GM18507 (cell line): Measurements from ENCODE around the gene EIF2S1.
"Not testable (repeated sequence)": the region's sequence is repeated elsewhere in the genome, so short reads cannot be mapped to it uniquely, and the experiment has no call there.

Experiments
- DNase-seq: peaks from one replicate; pipeline ENCODE4 v3.0.0; 2011; ENCODE audit warnings: low read depth; ENCODE audit not compliant: insufficient read length; ENCODE audit errors: extremely low spot score
- FAIRE-seq: peaks from 2 replicates; lab custom pipeline; 2011; peaks lifted over from hg19 to GRCh38; lab: Jason Lieb, UNC

The EIF2S1 gene

DNA sequence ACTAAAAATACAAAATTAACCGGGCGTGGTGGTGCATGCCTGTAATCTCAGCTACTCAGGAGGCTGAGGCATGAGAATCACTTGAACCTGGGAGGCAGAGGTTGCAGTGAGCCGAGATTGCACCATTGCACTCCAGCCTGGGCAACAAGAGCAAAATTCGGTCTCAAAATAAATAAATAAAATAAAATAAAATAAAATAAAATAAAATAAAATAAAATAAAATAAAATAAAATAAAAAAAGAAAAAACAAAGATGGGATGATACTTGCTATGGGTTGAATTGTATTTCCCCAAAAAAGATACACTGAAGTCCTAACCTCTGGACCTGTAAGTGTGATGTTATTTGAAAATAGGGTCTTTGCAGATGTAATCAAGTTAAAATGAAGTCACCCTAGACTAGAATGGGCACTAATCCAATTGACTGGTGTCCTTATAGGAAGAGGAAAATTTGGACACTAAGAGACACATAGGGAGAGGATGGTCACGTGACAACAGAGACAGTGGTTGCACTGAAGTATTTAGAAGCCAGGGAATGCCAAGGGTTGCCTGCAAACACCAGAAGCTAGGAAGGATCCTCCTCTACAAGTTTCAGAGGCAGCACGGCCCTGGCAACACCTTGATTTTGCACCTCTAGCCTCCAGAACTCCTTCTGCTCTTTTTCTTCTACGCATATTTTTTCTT is 48.1 kb downstream of the EIF2S1 start:
- FAIRE-seq, DNase-seq: not testable (repeated sequence)

DNA sequence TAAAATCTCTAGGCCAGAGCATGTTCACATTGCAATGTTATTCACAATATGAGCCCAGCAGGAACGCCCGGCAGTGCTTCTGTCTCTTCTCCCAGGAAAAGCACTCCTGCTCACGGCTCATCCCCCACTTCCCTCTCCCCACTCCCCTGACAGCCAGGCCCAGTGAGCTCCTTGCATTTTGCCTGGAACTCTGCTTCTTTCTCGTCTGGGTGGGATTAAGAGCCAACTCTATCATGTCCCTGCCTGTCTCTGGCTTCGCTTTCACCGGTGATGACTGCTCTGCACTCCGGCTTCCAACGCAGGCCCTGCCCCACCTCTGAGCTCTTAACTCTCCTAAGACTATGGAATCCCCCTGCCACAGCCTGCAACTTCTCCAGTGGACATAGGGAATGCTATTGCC is 49.3 kb downstream of the EIF2S1 start:
- DNase-seq (no peak), FAIRE-seq (no peak)

DNA sequence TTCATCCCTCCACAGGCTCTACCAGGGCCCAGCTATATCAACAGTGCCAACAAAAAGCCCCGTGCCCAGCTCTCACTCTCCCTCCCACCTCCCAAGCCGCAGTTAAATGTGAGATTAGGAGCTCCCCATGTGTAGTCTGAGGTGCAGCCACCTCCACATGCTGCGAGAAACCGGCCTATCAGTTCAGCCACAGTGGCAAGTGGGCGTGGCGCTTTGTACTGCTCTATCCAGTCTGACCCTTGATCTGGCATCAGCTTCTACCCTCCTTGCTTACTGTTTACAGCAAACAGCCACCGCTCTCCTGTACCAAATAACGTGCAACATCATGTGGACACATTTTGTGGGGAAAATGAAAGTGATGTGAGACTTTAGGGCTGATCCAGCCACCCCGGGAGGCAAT is 50.2 kb downstream of the EIF2S1 start:
- FAIRE-seq (no peak), DNase-seq (no peak)

DNA sequence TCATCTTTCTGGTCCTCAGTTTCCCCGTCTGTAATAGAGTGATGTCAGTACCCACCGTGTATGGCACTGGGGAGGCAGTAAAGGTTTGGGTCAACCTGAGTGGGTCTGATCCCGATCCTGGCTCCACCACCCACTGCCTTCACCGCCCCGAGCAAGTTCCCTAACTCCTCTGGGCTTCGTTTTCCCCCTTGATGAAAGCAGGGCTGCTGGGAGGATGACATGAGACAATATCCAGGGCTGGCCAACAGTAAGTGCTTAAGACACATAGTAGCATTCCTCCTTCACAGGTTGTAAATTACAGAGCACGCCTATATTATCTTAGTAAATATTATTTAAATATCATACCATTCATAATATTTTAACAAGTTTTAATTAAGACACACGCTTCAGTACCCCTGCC is 51.2 kb downstream of the EIF2S1 start:
- FAIRE-seq (no peak), DNase-seq (no peak)

DNA sequence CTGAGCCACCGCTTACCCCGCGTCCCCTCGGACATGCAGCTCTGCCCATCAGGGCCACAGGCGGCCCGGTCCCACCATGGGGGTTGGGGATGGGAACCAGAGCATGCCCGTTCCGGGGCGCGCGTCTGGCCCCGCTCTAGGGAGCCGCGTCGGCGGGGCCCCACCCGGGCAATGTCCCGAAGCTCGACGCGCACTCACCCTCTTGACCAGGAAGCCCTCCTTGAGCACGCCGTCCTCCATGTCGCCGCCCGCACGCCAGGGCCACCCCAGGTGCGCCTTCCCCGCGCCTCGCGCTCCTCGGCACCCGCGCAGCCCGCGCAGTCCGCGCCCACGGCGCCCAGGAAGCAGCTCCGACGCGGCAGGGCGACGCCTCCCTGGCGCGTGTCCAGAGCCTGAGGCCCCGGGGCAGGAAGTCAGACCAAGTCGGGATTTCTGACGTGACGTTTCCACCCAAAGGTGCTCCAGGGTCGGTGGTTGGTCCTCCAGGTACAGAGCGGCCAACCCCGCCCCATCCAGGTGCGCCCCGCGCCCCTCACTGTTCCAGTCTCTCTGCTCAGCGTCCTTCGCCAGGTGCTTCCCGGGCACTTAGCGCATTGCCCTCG is 51.8 kb downstream of the EIF2S1 start, which contains the start of gene PLEK2:
TSS of gene PLEK2 (minus strand) at position 346 of the 602 bp plus-strand sequence. CDS start at position 240, 106 bp downstream.
- no peak for FAIRE-seq
- DNase-seq: no peak

DNA sequence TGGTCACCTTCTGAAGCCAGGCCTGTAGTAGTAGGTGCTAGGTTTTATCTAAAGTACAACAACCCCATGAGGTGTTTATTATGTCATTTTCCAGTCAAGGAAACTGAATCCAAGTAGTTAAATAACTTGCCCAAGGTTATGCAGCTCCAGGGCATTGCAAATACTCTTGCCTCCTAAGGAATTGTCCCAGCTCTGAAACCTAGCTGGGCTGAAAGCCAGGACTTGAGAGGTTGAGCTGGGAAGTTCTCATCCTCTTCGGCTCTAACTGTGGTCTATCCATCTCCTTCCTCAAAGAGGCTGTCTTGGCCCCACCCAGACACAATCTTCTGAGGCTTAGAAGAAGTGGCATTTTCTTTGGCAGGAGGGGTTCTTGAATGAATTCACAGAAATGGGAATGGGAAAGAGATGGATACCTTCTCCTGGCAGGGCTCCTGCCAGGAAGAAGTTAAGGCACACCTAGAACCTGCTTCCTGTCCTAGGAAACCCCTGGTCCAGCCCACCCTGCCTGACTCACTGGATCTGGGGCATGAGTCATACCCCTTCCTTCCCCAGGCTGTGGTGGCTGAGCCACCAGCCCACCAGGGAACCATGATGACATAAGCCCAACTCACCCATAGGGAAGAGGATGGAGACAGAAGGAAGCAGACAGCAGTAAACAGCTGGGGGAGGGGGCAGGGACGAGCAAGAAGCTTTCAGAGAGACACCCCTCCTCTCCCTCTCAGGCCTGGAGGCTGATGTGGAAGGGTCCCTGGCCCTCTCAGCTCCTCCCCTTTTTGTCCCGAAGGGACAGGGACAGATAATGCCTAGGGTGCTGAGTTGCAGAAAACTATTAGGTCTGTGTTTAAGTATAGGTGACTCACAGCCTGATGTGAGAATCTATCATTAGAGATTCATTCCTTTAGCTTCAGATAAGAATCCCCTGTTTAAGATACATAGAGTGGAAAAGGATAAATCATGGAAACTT is 54.0 kb downstream of the EIF2S1 start:
- DNase-seq (no peak), FAIRE-seq (no peak)

DNA sequence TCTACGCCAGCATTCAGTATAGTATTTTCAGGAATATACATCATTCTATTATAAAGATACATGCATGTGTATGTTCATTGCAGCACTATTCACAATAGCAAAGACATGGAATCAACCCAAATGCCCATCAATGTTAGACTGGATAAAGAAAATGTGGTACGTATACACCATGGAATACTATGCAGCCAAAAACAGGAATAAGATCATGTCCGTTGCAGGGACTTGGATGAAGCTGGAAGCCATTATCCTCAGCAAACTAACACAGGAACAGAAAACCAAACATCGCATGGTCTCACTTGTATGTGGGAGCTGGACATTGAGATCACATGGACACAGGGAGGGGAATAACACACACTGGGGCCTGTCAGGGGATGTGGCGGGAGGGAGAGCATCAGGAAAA is 55.5 kb downstream of the EIF2S1 start:
- not testable (repeated sequence) for FAIRE-seq, DNase-seq

DNA sequence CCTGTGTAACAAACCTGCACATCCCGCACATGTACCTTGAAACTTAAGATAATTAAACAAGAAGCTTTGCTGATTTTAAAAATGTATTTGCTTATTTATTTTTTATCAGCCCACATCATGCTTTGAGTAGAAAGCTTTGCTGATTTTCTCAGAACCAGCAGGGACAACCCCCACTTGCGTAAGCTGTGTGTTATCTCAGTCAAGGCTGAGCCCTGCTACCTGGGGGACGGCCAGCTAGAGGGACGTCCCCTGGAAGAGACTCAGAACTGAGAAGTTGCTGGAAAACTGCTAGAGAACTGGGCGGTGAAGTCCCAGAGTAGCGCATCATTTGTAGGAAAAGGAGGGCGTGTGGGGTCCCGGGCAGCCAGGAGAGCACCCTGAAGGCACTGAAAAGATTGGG is 56.0 kb downstream of the EIF2S1 start:
- FAIRE-seq: no peak
- no peak for DNase-seq

DNA sequence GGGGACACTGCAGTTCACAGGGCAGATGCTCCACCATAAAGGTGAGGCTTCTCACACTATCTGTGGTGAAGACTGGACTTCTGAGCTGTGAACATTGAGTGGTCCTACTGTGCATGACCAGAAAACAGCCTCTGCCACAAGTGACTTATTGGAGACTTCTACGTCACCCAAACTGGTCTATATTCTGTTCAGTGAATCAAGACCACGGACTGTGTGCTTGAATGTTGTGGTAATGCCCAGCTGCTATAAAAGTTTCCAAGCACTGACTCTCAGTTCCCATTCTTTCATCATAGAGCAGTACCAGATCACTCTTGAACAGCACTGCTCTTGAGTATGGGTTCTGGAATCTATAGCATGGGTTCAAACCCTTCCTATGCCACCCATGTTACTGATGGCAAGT is 56.7 kb downstream of the EIF2S1 start:
- no peak for DNase-seq
- no peak for FAIRE-seq

DNA sequence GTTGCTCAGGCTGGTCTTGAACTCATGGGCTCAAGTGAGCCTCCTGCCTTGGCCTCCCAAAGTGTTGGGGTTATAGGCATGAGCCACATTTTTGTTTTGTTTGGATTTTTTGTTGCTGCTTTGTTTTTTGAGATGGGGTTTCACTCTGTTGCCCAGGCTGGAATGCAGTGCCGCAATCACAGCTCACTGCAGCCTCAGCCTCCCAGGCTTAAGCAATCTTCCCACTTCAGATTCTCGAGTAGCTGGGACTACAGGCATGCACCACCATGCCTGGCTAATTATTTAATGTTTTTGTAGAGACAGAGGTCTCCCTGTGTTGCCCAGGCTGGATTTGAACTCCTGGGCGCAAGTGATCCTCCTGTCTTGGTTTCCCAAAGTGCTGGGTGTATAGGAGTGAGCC is 57.5 kb downstream of the EIF2S1 start:
- FAIRE-seq: no peak

DNA sequence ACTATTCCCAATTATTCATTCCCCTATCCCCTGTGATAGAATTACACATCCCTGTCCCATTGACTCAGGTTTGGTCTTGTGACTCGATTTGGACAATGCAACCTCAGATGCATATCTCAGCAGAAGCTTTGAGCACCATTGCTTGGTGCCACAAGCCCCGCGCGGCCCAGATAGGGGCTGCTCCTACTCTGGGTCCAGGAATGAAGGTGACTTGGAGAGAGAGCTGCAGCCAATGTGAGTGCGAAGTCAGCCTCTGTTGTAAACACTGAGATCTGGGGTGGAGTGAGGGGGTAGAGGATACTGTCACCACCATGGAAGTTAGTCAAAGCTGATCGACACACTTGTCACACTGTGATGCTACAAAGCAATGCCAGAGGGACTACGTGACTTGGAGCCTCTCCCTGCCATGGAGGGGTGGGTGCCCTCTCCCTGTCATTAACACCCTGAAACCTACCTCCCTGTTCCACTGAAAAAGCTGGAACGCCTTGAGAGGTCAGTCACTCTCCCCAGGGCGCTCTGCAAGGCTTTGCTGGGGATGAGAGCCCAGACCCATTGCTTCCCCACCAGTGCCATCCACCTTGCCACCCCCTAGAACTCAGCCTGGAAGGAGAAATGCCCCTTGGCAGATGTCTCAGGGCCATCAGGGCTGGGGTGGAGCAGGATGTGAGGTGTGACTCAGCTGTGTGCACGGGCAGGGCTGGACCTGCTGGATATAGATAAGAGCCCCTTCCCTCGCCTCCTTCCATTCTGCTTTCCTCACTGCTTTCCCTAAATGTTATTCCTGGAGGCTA is 58.5 kb downstream of the EIF2S1 start:
- FAIRE-seq (no peak), DNase-seq (no peak)

More for the DNA sequence above, 57.5 kb downstream of the EIF2S1 start:
- no peak for DNase-seq

DNA sequence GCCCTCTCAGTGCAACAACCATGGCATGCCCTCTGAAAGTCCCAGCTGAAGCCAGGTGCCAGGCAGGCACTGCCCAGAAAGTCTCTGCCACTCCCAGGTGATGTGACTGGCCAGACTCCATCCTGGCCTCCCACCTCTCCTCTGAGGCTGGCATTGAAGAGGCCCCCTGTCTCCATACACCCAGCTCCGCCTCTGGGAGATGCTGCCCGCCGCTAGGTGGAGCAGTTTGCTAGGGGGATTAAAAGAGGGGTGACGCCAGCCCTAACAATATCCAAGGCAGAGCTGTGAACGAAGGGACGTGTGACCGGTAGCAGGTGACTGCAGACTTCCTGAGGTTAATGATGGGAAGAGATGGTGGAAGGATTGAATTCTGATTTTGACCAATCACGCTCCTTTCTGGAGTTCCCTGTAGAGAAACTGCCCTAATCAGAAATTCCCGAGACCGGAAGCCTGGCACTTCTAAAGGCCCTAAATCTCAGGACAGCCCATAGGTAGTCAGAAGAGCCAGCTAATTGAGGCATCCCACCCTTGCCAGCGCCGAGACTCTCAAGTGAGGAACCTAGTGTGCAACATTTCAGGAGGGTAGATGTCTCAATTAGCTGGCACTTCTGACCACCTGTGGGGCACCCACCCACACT is 60.1 kb downstream of the EIF2S1 start:
- DNase-seq: peak; percentile 18
- FAIRE-seq: no peak

DNA sequence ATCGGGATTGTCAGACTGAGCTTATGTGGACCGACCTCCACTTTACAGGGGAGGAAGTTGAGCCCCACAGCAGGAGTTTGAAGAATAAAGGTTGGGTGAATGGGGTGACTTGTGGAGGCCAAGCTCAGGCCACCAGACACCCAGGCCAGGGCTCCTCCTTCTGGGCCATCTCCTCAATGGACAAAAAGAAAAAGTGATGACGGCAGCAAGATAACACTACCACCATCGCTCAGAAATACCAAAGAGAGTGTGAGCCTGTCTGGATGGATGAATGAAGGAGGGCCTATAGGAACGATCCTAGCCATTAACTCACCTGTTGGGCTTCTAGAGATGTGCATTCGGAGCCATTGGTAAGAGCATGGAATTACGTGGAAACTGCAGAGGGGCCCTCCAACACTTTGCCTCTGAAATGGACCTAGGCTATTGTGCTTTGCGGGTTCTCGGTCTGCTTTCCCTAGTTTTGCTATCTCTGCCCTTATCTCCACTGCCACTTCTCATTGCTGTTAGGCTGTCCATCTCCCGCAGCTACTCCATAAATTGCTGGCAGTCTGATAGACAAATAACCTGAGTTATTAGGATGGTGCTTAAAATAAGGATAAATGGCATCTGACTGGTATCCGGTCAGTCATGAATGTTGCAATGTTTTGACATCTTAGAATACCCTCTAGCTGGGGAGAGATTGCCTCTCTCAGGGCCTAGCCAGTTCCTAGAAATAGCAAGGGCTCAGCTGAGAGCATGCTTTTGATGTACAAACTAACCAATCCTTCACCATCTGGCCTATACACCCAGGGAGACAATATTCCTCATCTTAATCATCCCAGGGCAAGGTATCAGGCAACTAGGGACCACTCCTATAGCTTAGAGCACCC is 61.5 kb downstream of the EIF2S1 start:
- DNase-seq (no peak), FAIRE-seq (no peak)

DNA sequence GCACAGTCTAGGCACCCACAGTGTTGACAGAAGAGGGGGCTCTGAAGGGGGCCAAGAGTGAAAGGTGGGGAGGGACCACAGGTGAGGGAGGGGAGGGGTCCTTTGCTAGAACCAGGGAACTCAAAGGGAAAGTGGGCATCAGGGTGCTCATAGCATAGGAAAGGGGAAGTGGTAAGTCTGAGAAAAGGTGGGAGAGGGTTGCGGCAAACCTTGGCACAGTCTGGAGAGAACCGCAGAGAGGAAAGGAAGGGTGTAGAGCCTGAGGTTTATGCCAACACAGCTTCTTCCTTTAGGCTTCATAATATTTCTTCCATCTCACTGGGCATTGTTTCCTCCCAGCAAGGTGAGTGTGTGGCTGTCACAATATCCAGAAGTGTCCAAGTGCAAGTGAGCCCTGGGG is 63.3 kb downstream of the EIF2S1 start:
- DNase-seq: no peak
- FAIRE-seq: no peak

DNA sequence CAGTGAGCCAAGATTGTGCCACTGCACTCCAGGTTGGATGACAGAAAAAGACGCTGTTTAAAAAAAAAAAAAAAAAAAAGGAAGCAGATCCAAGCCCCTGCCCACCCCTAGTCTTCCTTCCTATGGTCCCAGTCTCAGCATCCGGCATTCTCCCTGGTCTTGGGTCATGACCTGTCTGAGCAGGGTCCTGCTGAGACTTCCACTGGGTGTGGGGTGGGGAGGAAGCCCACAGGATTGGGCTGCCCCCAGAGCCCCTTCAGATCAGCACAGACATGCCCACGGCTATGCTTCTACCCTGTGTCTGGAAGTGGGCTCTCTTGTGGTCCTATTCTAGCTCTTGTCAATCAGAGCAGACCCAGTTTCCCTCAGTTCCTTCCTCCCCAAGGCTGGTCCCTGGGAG is 64.4 kb downstream of the EIF2S1 start:
- FAIRE-seq (no peak), DNase-seq (no peak)

DNA sequence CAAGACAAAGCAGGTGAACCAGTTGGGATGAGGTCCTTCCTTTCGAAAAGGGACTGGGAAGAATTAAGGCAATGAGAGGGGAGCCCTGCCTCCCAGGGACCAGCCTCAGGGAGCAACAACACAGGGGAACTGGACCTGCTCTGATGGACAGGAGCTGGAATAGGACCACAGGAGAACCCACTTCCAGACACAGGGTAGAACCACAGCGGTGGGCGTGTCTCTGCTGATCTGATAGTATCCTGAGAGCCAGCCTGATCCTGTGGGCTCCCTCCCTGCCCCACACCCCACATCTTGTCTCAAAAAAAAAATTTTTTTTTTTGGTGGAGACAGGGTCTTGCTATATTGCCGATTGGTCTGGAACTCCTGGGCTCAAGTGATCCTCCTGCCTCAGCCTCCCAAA is 65.5 kb downstream of the EIF2S1 start:
- no peak for DNase-seq
- FAIRE-seq: no peak

DNA sequence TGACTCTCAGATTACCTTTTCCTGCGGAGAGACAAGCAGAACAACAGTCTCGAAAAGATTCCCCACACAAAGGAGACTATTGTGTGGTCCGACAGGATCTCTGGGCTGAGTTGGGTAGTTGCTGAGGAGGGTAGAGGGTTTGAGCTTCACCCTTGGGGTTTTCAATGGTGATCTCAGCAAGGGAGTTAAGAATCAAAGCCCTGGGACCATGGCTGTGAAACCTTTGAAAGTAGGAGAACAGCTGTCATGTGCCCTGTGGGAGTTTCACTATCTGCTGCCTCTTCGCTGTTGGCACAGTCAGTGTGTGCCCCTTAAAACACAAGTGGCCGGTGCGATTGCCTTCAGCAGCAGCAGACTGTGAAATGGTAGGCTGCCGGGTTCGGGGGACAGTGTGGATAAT is 66.0 kb downstream of the EIF2S1 start:
- FAIRE-seq (no peak), DNase-seq (no peak)

DNA sequence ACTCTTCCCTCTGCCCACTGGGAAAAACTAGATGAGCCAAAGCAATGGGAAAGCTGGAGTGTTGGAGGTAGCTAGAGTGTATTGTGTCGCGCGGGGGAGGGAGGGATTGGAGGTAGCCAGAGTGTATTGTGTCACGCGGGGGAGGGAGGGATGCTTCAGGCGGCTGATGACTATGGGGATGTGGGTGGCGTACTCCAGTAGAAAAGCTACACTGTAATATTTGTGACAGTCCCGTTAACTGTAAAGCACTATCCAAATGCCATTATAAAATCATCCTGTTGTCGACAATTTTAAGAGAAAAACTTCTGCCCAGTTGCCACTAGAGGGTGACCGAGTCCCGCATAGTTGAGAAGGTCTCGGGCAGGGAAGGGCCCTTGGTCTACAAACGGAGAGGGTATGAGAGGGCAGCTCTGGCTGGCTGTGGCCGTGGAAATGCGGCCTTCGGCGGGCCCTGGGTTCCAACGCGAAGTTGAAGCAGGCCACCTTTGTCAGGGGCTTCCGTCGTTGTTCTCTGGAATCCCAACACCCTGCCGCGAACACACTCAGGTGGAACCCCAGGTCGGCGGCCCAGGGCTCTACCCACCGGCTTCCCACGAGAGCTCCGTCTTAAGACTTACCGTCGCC is 67.0 kb downstream of the EIF2S1 start:
- FAIRE-seq: peak; percentile 63
- peak; percentile 77 for DNase-seq
